H1 (cell line): ENCODE data around the gene IL7R.

ENCODE experiments used
- CTCF ChIP-seq, 3 experiments: IDR thresholded peaks; 1 replicate in 2 of 3; 2 replicates in 1 of 3; pipeline versions ENCODE4 v1.5.1 to v1.6.1; 2011; ENCODE audit warnings: low read length in 3 of 3, mild to moderate bottlenecking in 3 of 3, inconsistent platforms in 2 of 3, low read depth in 1 of 3, moderate library complexity in 1 of 3; ENCODE audit not compliant: insufficient read depth in 1 of 3; ENCODE audit errors: control extremely low read depth in 1 of 3
- EGR1 ChIP-seq: IDR thresholded peaks from 2 replicates; pipeline ENCODE4 v1.6.1; 2011; ENCODE audit warnings: low read depth, low read length, borderline replicate concordance
- NRF1 ChIP-seq: IDR thresholded peaks from 2 replicates; pipeline ENCODE4 v1.6.1; 2011; ENCODE audit warnings: mild to moderate bottlenecking, low read depth, low read length, improper control_type of control experiment
- PHF8 ChIP-seq: fragments of 200-600 bp; sonication (generic); conservative IDR thresholded peaks from 2 replicates; pipeline ENCODE4 v1.7.1; 2012; ENCODE audit warnings: low read depth, mild to moderate bottlenecking, inconsistent platforms, low read length, moderate library complexity
- POLR2A ChIP-seq, 2 experiments: IDR thresholded peaks; 1 replicate in 1 of 2; 2 replicates in 1 of 2; pipeline ENCODE4 v1.6.1; 2011; ENCODE audit warnings: low read depth in 2 of 2, low read length in 2 of 2, mild to moderate bottlenecking in 2 of 2; ENCODE audit errors: control extremely low read depth in 1 of 2
- POLR2AphosphoS5 ChIP-seq: IDR thresholded peaks from 2 replicates; pipeline ENCODE4 v1.6.1; 2011; ENCODE audit warnings: low read depth, low read length
- SP2 ChIP-seq: IDR thresholded peaks from 2 replicates; pipeline ENCODE4 v1.6.1; 2012; ENCODE audit warnings: mild to moderate bottlenecking, low read length, inconsistent platforms
- TAF7 ChIP-seq: optimal IDR thresholded peaks from 2 replicates; pipeline ENCODE3; 2011; ENCODE audit warnings: low read depth, mild to moderate bottlenecking, inconsistent platforms, low read length, moderate library complexity, borderline replicate concordance

- TF ChIP-seq PHF8 (no peak), POLR2A (IDR thresholded peaks at IDR 0.05; ENCODE audit: control extremely low read depth in 1 of 2, low read depth in 2 of 2, low read length in 2 of 2) (no peak), CTCF (IDR thresholded peaks at IDR 0.05; ENCODE audit: control extremely low read depth in 1 of 3, insufficient read depth in 1 of 3, low read depth in 1 of 3, low read length in 3 of 3) (no peak), TAF7 (no peak), NRF1 (no peak), POLR2AphosphoS5 (no peak), SP2 (no peak), EGR1 (no peak)
Measured at GRCh38 chr5:35921930-35922329, 65.2 kb downstream of the IL7R start.
